K562 (cell line): ENCODE data around the gene ADCY9. TPM values are rescaled to one million over a fixed set of nuclear protein-coding genes. Genes with fewer than 3 reads are reported as not detected.

ENCODE experiments used
- ATAC-seq: fragments of 200-7000 bp; cut with Tn5 transposase; 3 replicates; pipeline ENCODE4 v1.9.1; 2020; ENCODE audit warnings: moderate library complexity
- BruUV-seq: library from RNA; stranded (reverse); fragments of 400-500 nt; replicated peaks from 2 replicates; lab custom pipeline; 2021; lab: Mats Ljungman, UMichigan
- CTCF ChIA-PET: fragments of 300-600 bp; formaldehyde crosslinking; extraction: SDS; loops from one replicate; lab custom pipeline; 2021; ENCODE audit warnings: low intra/inter-chr PET ratio; lab: Yijun Ruan, JAX
- POLR2A ChIA-PET: fragments of 300-600, 350-650 bp; sonication (Branson Sonifier 250); formaldehyde crosslinking; extraction: SDS; loops from one replicate; lab custom pipeline; 2021; ENCODE audit warnings: antibody characterized with exemption, inconsistent platforms; lab: Yijun Ruan, JAX
- DNase-seq, 4 experiments: peaks; one replicate each; pipeline versions ENCODE4 v3.0.0 to v3.0.0-alpha.2; 2011 to 2018; ENCODE audit warnings: low spot score in 3 of 4, mixed read lengths in 3 of 4; ENCODE audit errors: extremely low read depth in 1 of 4
- FAIRE-seq: peaks from 2 replicates; lab custom pipeline; 2011; peaks lifted over from hg19 to GRCh38; lab: Jason Lieb, UNC
- H2AFZ ChIP-seq: 2 replicates; pipeline ENCODE4 v1.6.0; 2011; ENCODE audit warnings: low read depth, low read length, control low read depth, inconsistent platforms
- H3K27ac ChIP-seq: fragments of 200-600 bp; 3 replicates; pipeline ENCODE4 v1.8.0; 2011; ENCODE audit warnings: low read depth, mild to moderate bottlenecking, control low read depth, inconsistent platforms, low read length, moderate library complexity, mixed read lengths; ENCODE audit errors: extremely low read depth
- H3K27me3 ChIP-seq, 2 experiments: fragments of 300-600 bp in 1 of 2; 2 replicates in 1 of 2; 3 replicates in 1 of 2; pipeline versions ENCODE4 v1.6.0 to v1.8.0; 2011; ENCODE audit warnings: inconsistent platforms in 2 of 2, low read length in 2 of 2, mild to moderate bottlenecking in 1 of 2, mixed read lengths in 1 of 2, moderate library complexity in 1 of 2; ENCODE audit not compliant: control insufficient read depth in 2 of 2, insufficient read depth in 2 of 2
- H3K36me3 ChIP-seq: fragments of 300-600 bp; 3 replicates; pipeline ENCODE4 v1.8.0; 2011; ENCODE audit warnings: mild to moderate bottlenecking, low read length, inconsistent platforms; ENCODE audit not compliant: control insufficient read depth, insufficient read depth
- H3K4me1 ChIP-seq, 2 experiments: fragments of 200-600 bp in 1 of 2; replicated peaks in 1 of 2; 2 replicates in 1 of 2; 3 replicates in 1 of 2; pipeline versions ENCODE4 v1.5.1 to v1.8.0; 2011; ENCODE audit warnings: inconsistent platforms in 2 of 2, low read length in 2 of 2, mild to moderate bottlenecking in 1 of 2, mixed read lengths in 1 of 2, moderate library complexity in 1 of 2; ENCODE audit not compliant: control insufficient read depth in 2 of 2, insufficient read depth in 2 of 2
- H3K4me2 ChIP-seq: 2 replicates; pipeline ENCODE4 v1.6.1; 2011; ENCODE audit warnings: low read length, control low read depth, inconsistent platforms, mixed read lengths; ENCODE audit not compliant: insufficient read depth
- H3K4me3 ChIP-seq: fragments of 200-600 bp; sonication (generic), shearing (Covaris generic); 2 replicates; pipeline ENCODE4 v1.5.1; 2016; ENCODE audit warnings: control low read depth, inconsistent platforms
- H3K79me2 ChIP-seq: fragments of 200-600 bp; 3 replicates; pipeline ENCODE4 v1.8.0; 2011; ENCODE audit warnings: low read length, inconsistent platforms; ENCODE audit not compliant: control insufficient read depth, insufficient read depth
- H3K9ac ChIP-seq, 2 experiments: 2 replicates each; pipeline versions ENCODE4 v1.6.0 to v1.6.1; 2011; ENCODE audit warnings: low read depth in 2 of 2, low read length in 2 of 2, control low read depth in 1 of 2, inconsistent platforms in 1 of 2, mild to moderate bottlenecking in 1 of 2, mixed read lengths in 1 of 2; ENCODE audit not compliant: insufficient read depth in 1 of 2
- H3K9me1 ChIP-seq: one replicate; pipeline ENCODE4 v1.6.0; 2011; ENCODE audit warnings: inconsistent platforms, mild to moderate bottlenecking, low read length, moderate library complexity; ENCODE audit not compliant: control insufficient read depth, insufficient read depth
- H3K9me3 ChIP-seq: replicated peaks from 2 replicates; pipeline ENCODE4 v1.5.1; 2011; ENCODE audit warnings: low read depth, low read length, inconsistent platforms; ENCODE audit not compliant: control insufficient read depth, insufficient read depth
- H4K20me1 ChIP-seq: replicated peaks from 2 replicates; pipeline ENCODE4 v1.6.1; 2011; ENCODE audit warnings: low read length, inconsistent platforms, mixed read lengths; ENCODE audit not compliant: control insufficient read depth, insufficient read depth
- AFF4 ChIP-seq: sonication (generic); formaldehyde crosslinking; IDR thresholded peaks from 2 replicates; pipeline ENCODE4 v1.8.0; 2023; ENCODE audit warnings: mild to moderate bottlenecking, missing genetic modification reagents
- ATF4 ChIP-seq: fragments of 450-650 bp; formaldehyde crosslinking; IDR thresholded peaks from 2 replicates; pipeline ENCODE4 v1.4.0; 2022; ENCODE audit warnings: mild to moderate bottlenecking, moderate library complexity
- SAP30 ChIP-seq: fragments of 200-600 bp; sonication (generic); IDR thresholded peaks from 2 replicates; pipeline ENCODE4 v1.6.1; 2012; ENCODE audit warnings: borderline replicate concordance, low read depth, mild to moderate bottlenecking, moderate library complexity, low read length, control low read depth, inconsistent platforms; ENCODE audit not compliant: insufficient read depth, poor library complexity, severe bottlenecking
- TBP ChIP-seq: optimal IDR thresholded peaks from 2 replicates; pipeline ENCODE3; 2011; ENCODE audit warnings: low read depth, low read length, improper control_type of control experiment
- WGBS: fragments of 100-300 bp; shearing (Covaris generic); methylation state at CpG from one replicate; pipeline ENCODE4 v1.1.6; 2016; ENCODE audit warnings: low coverage, mixed read lengths; ENCODE audit not compliant: insufficient coverage; ENCODE audit errors: missing lambda C conversion rate; 5-methylcytosine and 5-hydroxymethylcytosine counted together
- in situ Hi-C: fragments of 300-500 bp; cut with MboI; formaldehyde crosslinking; loops from 4 replicates; pipeline ENCODE4 v1.15.0; 2018; ENCODE audit warnings: inconsistent platforms, mixed read lengths
- intact Hi-C: fragments of 100-400 bp; cut with micrococcal nuclease; formaldehyde crosslinking; loops from 2 replicates; pipeline ENCODE4 v1.14.2; 2022
- polyA plus RNA-seq, 8 experiments: library from polyadenylated mRNA; depleted of rRNA in 4 of 8; stranded (reverse) in 5 of 8; unstranded in 3 of 8; fragments of >200 nt; fragmentation: Nextera tagmentation in 2 of 8; fragmentation: Illumina TruSeq in 1 of 8; extraction: Ambion mirVana in 2 of 8; extraction: Trizol in 1 of 8; gene quantifications; 2 replicates each; pipeline versions ENCODE4 v1.2.1 to v1.2.3, GENCODE V29; 2011 to 2014; ENCODE audit warnings: inconsistent platforms in 1 of 8, missing spikeins in 1 of 8
- total RNA-seq, 7 experiments: library from RNA; depleted of rRNA in 6 of 7; stranded (reverse); fragments of >200 nt in 6 of 7; fragmentation: Illumina TruSeq in 2 of 7; extraction: Trizol in 2 of 7; gene quantifications; 2 replicates each; pipeline versions ENCODE4 v1.2.1 to v1.2.3, GENCODE V29; 2011 to 2021; ENCODE audit warnings: low replicate concordance in 1 of 7

Gene ADCY9
- total and polyA plus RNA-seq, 9 of the 15 experiments (the other 6 are each of a cell fraction or from before 2014, with no cell fraction given), result 0.03 to 0.29 (median 0.17) TPM

DNA sequence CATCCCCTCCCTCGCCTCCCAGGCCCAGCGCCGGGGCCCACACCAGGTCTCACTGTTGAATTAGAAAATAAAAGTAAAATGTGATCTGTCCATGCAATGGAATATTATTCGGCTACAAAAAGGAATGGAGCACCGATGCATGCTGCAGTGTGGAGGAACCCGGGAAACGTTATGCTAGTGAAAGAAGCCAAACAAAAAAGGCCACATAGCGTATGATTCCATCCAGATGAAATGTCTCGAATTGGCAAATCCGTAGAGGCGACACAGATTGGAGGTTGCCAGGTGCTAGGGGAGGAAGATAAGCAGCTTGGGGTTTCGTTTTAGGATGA, 972 bp upstream of the ADCY9 start:
- Histone ChIP-seq H3K9ac (peak overlapping the region in 1 of 2 experiments; percentile 88; a peak in 1 of 4 replicates), H3K9me3 (no peaks in the 10 kb centered on the region), H3K27ac (no peak overlapping the region), H2AFZ (peak overlapping the region; percentile 92; the same call in 1 of the 2 replicates), H3K27me3 (peaks cover 32 to 53% of the 10 kb centered on the region in 2 experiments; a peak in 4 of 5 replicates), H4K20me1 (no peaks in the 10 kb centered on the region), H3K4me2 (peak overlapping the region; percentile 72; the same call in 1 of the 2 replicates), H3K4me3 (no peak overlapping the region), H3K36me3 (no peaks in the 10 kb centered on the region), H3K9me1 (no peaks in the 10 kb centered on the region), H3K79me2 (no peaks in the 10 kb centered on the region)
- POLR2A ChIA-PET, result interaction anchor here (0.6 kb wide), 2 partner anchors 11 to 29 kb away, joined by 3 read pairs; no protein-coding TSS in a partner anchor
- intact Hi-C loops, result no loop called here
- DNase-seq (no peak), FAIRE-seq (no peak)
- CTCF ChIA-PET, result no interaction called here
- WGBS, result 64% methylated on average over 12 of the region's 12 CpGs
- TF ChIP-seq TBP, result no peak
- TF ChIP-seq, all 486 proteins: peak for 0
- no TSS peak for BruUV-seq
- in situ Hi-C loops, result no loop called here
- H3K4me1 ChIP-seq, result peaks cover 0 to 23% of the 10 kb centered on the region in 2 experiments; a peak in 3 of 5 replicates
- no peak for ATAC-seq

- in situ Hi-C loops, result no loop called here
- no peak overlapping the region for H3K27ac ChIP-seq
- peak overlapping the region; percentile 26; the same call in 1 of the 2 replicates for H3K4me3 ChIP-seq
- H3K9me1 ChIP-seq, result no peaks in the 10 kb centered on the region
- 0% methylated on average over 2 of the region's 71 CpGs for WGBS
- peak overlapping the region in 1 of 2 experiments; percentile 60; a peak in 2 of 4 replicates for H3K9ac ChIP-seq
- DNase-seq, result no peak
- H3K4me2 ChIP-seq, result peak overlapping the region; percentile 24; the same call in 1 of the 2 replicates
- no peaks in the 10 kb centered on the region for H3K79me2 ChIP-seq
- H3K36me3 ChIP-seq, result no peaks in the 10 kb centered on the region
- no peak for ATAC-seq
- intact Hi-C loops, result no loop called here
- BruUV-seq, result no TSS peak
- peaks cover 0 to 23% of the 10 kb centered on the region in 2 experiments; a peak in 3 of 5 replicates for H3K4me1 ChIP-seq
- ChIA-PET CTCF (no interaction called here), POLR2A (no interaction called here)
- no peaks in the 10 kb centered on the region for H4K20me1 ChIP-seq
- no peak overlapping the region for H2AFZ ChIP-seq
- no peak for FAIRE-seq
- H3K27me3 ChIP-seq, result peaks cover 36 to 51% of the 10 kb centered on the region in 2 experiments
- TF ChIP-seq AFF4, result no peak
- TF ChIP-seq ATF4, result no peak
- TF ChIP-seq SAP30, result no peak
- H3K9me3 ChIP-seq, result no peaks in the 10 kb centered on the region
Observed at GRCh38 chr16:4115949-4116318, 308 bp downstream of the ADCY9 start.
